ENCODE data around the gene MAP3K5.

The MAP3K5 gene

GRCh38 chr6:136750696-136751521, 41.4 kb downstream of the MAP3K5 start:
- no peak for DNase-seq (ENCODE audit: low read depth in 4 of 4, low spot score in 1 of 4)

- DNase-seq (ENCODE audit: low read depth in 4 of 4, low spot score in 1 of 4), result no peak
These were observed 42.8 kb downstream of the MAP3K5 start for GRCh38 chr6:136749359-136749997.

- no peak for DNase-seq (ENCODE audit: low read depth in 4 of 4, low spot score in 1 of 4)
These were observed 44.8 kb downstream of the MAP3K5 start for GRCh38 chr6:136747507-136747906.

- DNase-seq (ENCODE audit: low read depth in 4 of 4, low spot score in 1 of 4), result no peak
These were observed 47.0 kb downstream of the MAP3K5 start for GRCh38 chr6:136745300-136745699.

- no peak for DNase-seq (ENCODE audit: low read depth in 4 of 4, low spot score in 1 of 4)
These were observed 47.4 kb downstream of the MAP3K5 start for GRCh38 chr6:136744889-136745288.

- no peak for DNase-seq (ENCODE audit: low read depth in 4 of 4, low spot score in 1 of 4)
These were observed 50.2 kb downstream of the MAP3K5 start for GRCh38 chr6:136742125-136742524.

- DNase-seq (ENCODE audit: low read depth in 4 of 4, low spot score in 1 of 4), result no peak
These were observed 52.0 kb downstream of the MAP3K5 start for GRCh38 chr6:136740050-136740974.

- no peak for DNase-seq (ENCODE audit: low read depth in 4 of 4, low spot score in 1 of 4)
These were observed 52.8 kb downstream of the MAP3K5 start for GRCh38 chr6:136739501-136739900.

GRCh38 chr6:136739071-136739470, 53.2 kb downstream of the MAP3K5 start:
- no peak for DNase-seq (ENCODE audit: low read depth in 4 of 4, low spot score in 1 of 4)

GRCh38 chr6:136738692-136739057, 53.6 kb downstream of the MAP3K5 start:
- no peak for DNase-seq (ENCODE audit: low read depth in 4 of 4, low spot score in 1 of 4)

GRCh38 chr6:136737871-136738691, 54.2 kb downstream of the MAP3K5 start:
- DNase-seq (ENCODE audit: low read depth in 4 of 4, low spot score in 1 of 4), result no peak

GRCh38 chr6:136737374-136737844, 54.9 kb downstream of the MAP3K5 start:
- DNase-seq (ENCODE audit: low read depth in 4 of 4, low spot score in 1 of 4), result no peak

GRCh38 chr6:136736281-136736960, 55.9 kb downstream of the MAP3K5 start:
- DNase-seq (ENCODE audit: low read depth in 4 of 4, low spot score in 1 of 4), result no peak

GRCh38 chr6:136734977-136735376, 57.3 kb downstream of the MAP3K5 start:
- no peak for DNase-seq (ENCODE audit: low read depth in 4 of 4, low spot score in 1 of 4)

- DNase-seq (ENCODE audit: low read depth in 4 of 4, low spot score in 1 of 4), result no peak
These were observed 59.4 kb downstream of the MAP3K5 start for GRCh38 chr6:136732889-136733288.

GRCh38 chr6:136729832-136730231, 62.4 kb downstream of the MAP3K5 start:
- DNase-seq (ENCODE audit: low read depth in 4 of 4, low spot score in 1 of 4), result no peak

GRCh38 chr6:136728976-136729515, 63.2 kb downstream of the MAP3K5 start:
- DNase-seq (ENCODE audit: low read depth in 4 of 4, low spot score in 1 of 4), result no peak

- DNase-seq (ENCODE audit: low read depth in 4 of 4, low spot score in 1 of 4), result no peak
These were observed 64.0 kb downstream of the MAP3K5 start for GRCh38 chr6:136728033-136728939.

Data from stimulated activated CD4-positive, alpha-beta T cell treated with anti-CD3 and anti-CD28 coated beads, Interleukin-1b, Interleukin-23, amount 100 ng/mL, for 24 hours (primary cell).